Loucy (cell line): ENCODE measurements around the gene DDX10.

Source experiments
- H2AFZ ChIP-seq: fragments of 200-600 bp; sonication (generic); 2 replicates; pipeline ENCODE4 v1.6.0; 2016; ENCODE audit warnings: antibody characterized with exemption, mild to moderate bottlenecking, low read length, moderate library complexity
- H3F3A ChIP-seq: fragments of 200-600 bp; 2 replicates; pipeline ENCODE4 v1.6.0; 2016; ENCODE audit warnings: antibody characterized with exemption, low read depth, mild to moderate bottlenecking
- H3K27me3 ChIP-seq: fragments of 200-600 bp; sonication (generic); 2 replicates; pipeline ENCODE4 v1.6.1; 2014; ENCODE audit warnings: low read length, mild to moderate bottlenecking; ENCODE audit not compliant: insufficient read depth, poor library complexity, severe bottlenecking
- H3K36me3 ChIP-seq: fragments of 200-600 bp; sonication (generic); 2 replicates; pipeline ENCODE4 v1.6.1; 2016; ENCODE audit warnings: low read length; ENCODE audit not compliant: insufficient read depth
- H3K4me1 ChIP-seq: fragments of 200-600 bp; sonication (generic); 2 replicates; pipeline ENCODE4 v1.5.1; 2014; ENCODE audit warnings: low read length, mild to moderate bottlenecking; ENCODE audit not compliant: insufficient read depth, poor library complexity, severe bottlenecking
- H3K4me2 ChIP-seq: fragments of 200-600 bp; sonication (generic); 2 replicates; pipeline ENCODE4 v1.6.0; 2014; ENCODE audit warnings: antibody characterized with exemption, low read length, low read depth, mild to moderate bottlenecking; ENCODE audit not compliant: poor library complexity, severe bottlenecking
- H3K4me3 ChIP-seq: fragments of 200-600 bp; sonication (generic); 2 replicates; pipeline ENCODE4 v1.5.1; 2014; ENCODE audit warnings: low read length, mild to moderate bottlenecking, mixed read lengths; ENCODE audit not compliant: poor library complexity, severe bottlenecking
- H3K79me2 ChIP-seq: fragments of 200-600 bp; sonication (generic); 2 replicates; pipeline ENCODE4 v1.6.1; 2014; ENCODE audit warnings: low read length; ENCODE audit not compliant: insufficient read depth
- H3K9ac ChIP-seq: fragments of 200-600 bp; sonication (generic); 2 replicates; pipeline ENCODE4 v1.6.0; 2014; ENCODE audit warnings: mild to moderate bottlenecking, low read depth, low read length, moderate library complexity; ENCODE audit not compliant: poor library complexity, severe bottlenecking
- H3K9me2 ChIP-seq: fragments of 200-600 bp; sonication (generic); replicated peaks from 2 replicates; pipeline ENCODE4 v1.6.1; 2016; ENCODE audit warnings: low read depth, low read length, mixed read lengths
- H3K9me3 ChIP-seq: fragments of 200-600 bp; sonication (generic); 2 replicates; pipeline ENCODE4 v1.6.1; 2014; ENCODE audit warnings: mild to moderate bottlenecking, antibody characterized with exemption, low read length, low read depth; ENCODE audit not compliant: insufficient read depth
- H4K20me1 ChIP-seq: fragments of 200-600 bp; sonication (generic); 2 replicates; pipeline ENCODE4 v1.6.0; 2014; ENCODE audit warnings: antibody characterized with exemption, low read length, mild to moderate bottlenecking; ENCODE audit not compliant: insufficient read depth, poor library complexity, severe bottlenecking
- CTCF ChIP-seq: fragments of 200-600 bp; sonication (generic); conservative IDR thresholded peaks from 2 replicates; pipeline ENCODE4 v1.5.1; 2014; ENCODE audit warnings: mild to moderate bottlenecking, antibody characterized with exemption, low read length
- EZH2phosphoT487 ChIP-seq: fragments of 200-600 bp; IDR thresholded peaks from 2 replicates; pipeline ENCODE4 v1.6.1; 2018; ENCODE audit warnings: antibody characterized with exemption, mild to moderate bottlenecking, moderate library complexity, borderline replicate concordance

Gene DDX10

GRCh38 chr11:108679045-108679444, 14.2 kb downstream of the DDX10 start:
- Histone ChIP-seq H3K4me2 (no peak overlapping the region), H3K9me3 (no peaks in the 10 kb centered on the region), H3K4me1 (no peaks in the 10 kb centered on the region), H3K9ac (no peak overlapping the region), H3K36me3 (peaks cover 52% of the 10 kb centered on the region), H3K79me2 (no peaks in the 10 kb centered on the region), H3K9me2 (no peaks in the 10 kb centered on the region), H4K20me1 (no peaks in the 10 kb centered on the region), H2AFZ (no peak overlapping the region), H3F3A (no peaks in the 10 kb centered on the region), H3K4me3 (no peak overlapping the region), H3K27me3 (no peaks in the 10 kb centered on the region)
- TF ChIP-seq EZH2phosphoT487 (no peak), CTCF (no peak)

- Histone ChIP-seq H3F3A (no peaks in the 10 kb centered on the region), H3K79me2 (no peaks in the 10 kb centered on the region), H3K4me3 (no peak overlapping the region), H3K4me1 (no peaks in the 10 kb centered on the region), H3K9me3 (no peaks in the 10 kb centered on the region), H3K9me2 (no peaks in the 10 kb centered on the region), H3K9ac (no peak overlapping the region), H2AFZ (no peak overlapping the region), H4K20me1 (no peaks in the 10 kb centered on the region), H3K36me3 (peaks cover 45% of the 10 kb centered on the region), H3K27me3 (no peaks in the 10 kb centered on the region), H3K4me2 (no peak overlapping the region)
- TF ChIP-seq EZH2phosphoT487, result no peak
- TF ChIP-seq CTCF, result no peak
Measured at GRCh38 chr11:108680271-108680670, 15.4 kb downstream of the DDX10 start.

GRCh38 chr11:108685419-108686130, 20.7 kb downstream of the DDX10 start:
- TF ChIP-seq EZH2phosphoT487 (no peak), CTCF (no peak)
- Histone ChIP-seq H4K20me1 (no peaks in the 10 kb centered on the region), H3K4me1 (no peaks in the 10 kb centered on the region), H2AFZ (no peak overlapping the region), H3K27me3 (no peaks in the 10 kb centered on the region), H3K79me2 (no peaks in the 10 kb centered on the region), H3F3A (no peaks in the 10 kb centered on the region), H3K4me3 (no peak overlapping the region), H3K4me2 (no peak overlapping the region), H3K36me3 (peaks cover 39% of the 10 kb centered on the region), H3K9me3 (no peaks in the 10 kb centered on the region), H3K9ac (no peak overlapping the region), H3K9me2 (no peaks in the 10 kb centered on the region)
